Tibial artery (tissue), 4 donors: ENCODE measurements around the gene S100A10.

Experiments used
- DNase-seq, 2 donors: peaks; one replicate each; pipeline ENCODE4 v3.0.0-alpha.2; 2019
- H3K27ac ChIP-seq, 2 donors: fragments of 200-600 bp; sonication (generic) in 1 of 2; 1 replicate in 1 of 2; 2 replicates in 1 of 2; pipeline ENCODE4 v1.5.1; 2018 to 2019; ENCODE audit warnings: mild to moderate bottlenecking in 1 of 2
- H3K27me3 ChIP-seq, 2 donors: fragments of 200-600 bp; sonication (generic) in 1 of 2; one replicate each; pipeline versions ENCODE4 v1.5.1 to v1.6.0; 2016 to 2019
- H3K36me3 ChIP-seq, 3 donors: fragments of 200-600 bp; sonication (generic) in 2 of 3; one replicate each; pipeline ENCODE4 v1.5.1; 2016 to 2019; ENCODE audit warnings: mild to moderate bottlenecking in 2 of 3
- H3K4me1 ChIP-seq, 4 donors: fragments of 200-600 bp; sonication (generic) in 2 of 4; 1 replicate in 3 of 4; 2 replicates in 1 of 4; pipeline ENCODE4 v1.5.1; 2016 to 2019
- H3K4me3 ChIP-seq, 2 donors: fragments of 200-600 bp; sonication (generic) in 1 of 2; 1 replicate in 1 of 2; 2 replicates in 1 of 2; pipeline ENCODE4 v1.5.1; 2018 to 2019; ENCODE audit warnings: mild to moderate bottlenecking in 2 of 2
- H3K9me3 ChIP-seq, 3 donors: fragments of 200-600 bp; sonication (generic) in 1 of 3; one replicate each; pipeline ENCODE4 v1.5.1; 2016 to 2019
- intact Hi-C: fragments of 100-400 bp; cut with DNase I; formaldehyde crosslinking; loops from one replicate; pipeline ENCODE4 v1.15.0; 2023; ENCODE audit warnings: low total_unique reads
- TF ChIP-seq, protein P1 (sequence below), 2 experiments: fragments of 200-600 bp in 1 of 2; fragments of 450-650 bp in 1 of 2; IDR thresholded peaks; one replicate each; pipeline ENCODE4 v1.5.1; 2017 to 2019; ENCODE audit warnings: antibody characterized with exemption in 2 of 2, mild to moderate bottlenecking in 1 of 2, moderate library complexity in 1 of 2

S100A10 gene, protein sequence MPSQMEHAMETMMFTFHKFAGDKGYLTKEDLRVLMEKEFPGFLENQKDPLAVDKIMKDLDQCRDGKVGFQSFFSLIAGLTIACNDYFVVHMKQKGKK

DNA sequence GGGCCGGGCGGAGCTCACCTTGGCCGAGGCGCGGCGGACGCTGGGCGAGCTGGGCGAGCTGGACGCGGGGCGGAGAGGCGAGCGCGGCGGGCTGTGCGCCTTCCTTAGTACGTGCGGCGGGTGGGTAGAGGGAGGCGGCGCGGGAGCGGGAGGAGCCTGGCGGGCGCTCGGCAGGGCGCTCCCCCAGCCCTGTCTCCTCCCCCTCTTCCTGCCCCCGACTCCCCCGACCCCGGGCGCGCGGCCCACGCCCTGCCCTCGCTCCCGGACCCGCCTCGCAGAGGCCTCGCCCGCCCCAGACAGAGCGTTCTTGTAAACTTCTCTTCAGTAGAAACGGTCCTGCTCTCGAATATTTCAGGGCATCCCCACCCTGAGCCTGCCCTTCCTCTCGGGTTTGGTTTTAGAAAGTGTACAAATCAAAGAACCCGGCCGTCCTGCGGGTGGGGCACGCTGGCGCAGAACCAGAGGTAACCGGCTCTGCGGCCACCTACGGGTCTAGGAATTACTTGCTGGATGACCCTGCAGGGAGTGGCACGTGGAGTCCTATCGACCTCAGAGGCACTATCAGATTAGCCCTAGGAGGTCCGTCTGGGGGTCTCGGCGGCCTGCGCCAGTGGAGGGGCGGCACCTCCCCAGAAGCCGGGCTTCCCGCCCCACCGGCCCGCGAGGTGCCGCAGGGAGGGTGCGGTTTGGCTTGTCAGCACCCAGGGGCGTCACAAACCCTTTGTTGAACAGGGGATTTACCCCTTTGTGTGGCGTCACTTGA lies at the start of gene S100A10:
TSS of gene S100A10 (minus strand) at position 126 of the 763 bp plus-strand sequence. CDS start 7,629 bp downstream, outside the sequence.
- peak within 1 kb of the TSS; percentile 80 to 87 for H3K27ac ChIP-seq
- intact Hi-C loops = no loop called here
- DNase-seq = peak; percentile 72 to 87
- TF ChIP-seq, protein P1, sequence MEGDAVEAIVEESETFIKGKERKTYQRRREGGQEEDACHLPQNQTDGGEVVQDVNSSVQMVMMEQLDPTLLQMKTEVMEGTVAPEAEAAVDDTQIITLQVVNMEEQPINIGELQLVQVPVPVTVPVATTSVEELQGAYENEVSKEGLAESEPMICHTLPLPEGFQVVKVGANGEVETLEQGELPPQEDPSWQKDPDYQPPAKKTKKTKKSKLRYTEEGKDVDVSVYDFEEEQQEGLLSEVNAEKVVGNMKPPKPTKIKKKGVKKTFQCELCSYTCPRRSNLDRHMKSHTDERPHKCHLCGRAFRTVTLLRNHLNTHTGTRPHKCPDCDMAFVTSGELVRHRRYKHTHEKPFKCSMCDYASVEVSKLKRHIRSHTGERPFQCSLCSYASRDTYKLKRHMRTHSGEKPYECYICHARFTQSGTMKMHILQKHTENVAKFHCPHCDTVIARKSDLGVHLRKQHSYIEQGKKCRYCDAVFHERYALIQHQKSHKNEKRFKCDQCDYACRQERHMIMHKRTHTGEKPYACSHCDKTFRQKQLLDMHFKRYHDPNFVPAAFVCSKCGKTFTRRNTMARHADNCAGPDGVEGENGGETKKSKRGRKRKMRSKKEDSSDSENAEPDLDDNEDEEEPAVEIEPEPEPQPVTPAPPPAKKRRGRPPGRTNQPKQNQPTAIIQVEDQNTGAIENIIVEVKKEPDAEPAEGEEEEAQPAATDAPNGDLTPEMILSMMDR (IDR thresholded peaks at IDR 0.05) = no peak
- peaks cover 4 to 61% (median 43%) of the 10 kb centered on the region in 4 donors for H3K4me1 ChIP-seq
- peak within 1 kb of the TSS; percentile 67 to 83 for H3K4me3 ChIP-seq
- H3K27me3 ChIP-seq = no peaks in the 10 kb centered on the region
- H3K36me3 ChIP-seq = no peaks in the 10 kb centered on the region
- no peaks in the 10 kb centered on the region for H3K9me3 ChIP-seq

DNA sequence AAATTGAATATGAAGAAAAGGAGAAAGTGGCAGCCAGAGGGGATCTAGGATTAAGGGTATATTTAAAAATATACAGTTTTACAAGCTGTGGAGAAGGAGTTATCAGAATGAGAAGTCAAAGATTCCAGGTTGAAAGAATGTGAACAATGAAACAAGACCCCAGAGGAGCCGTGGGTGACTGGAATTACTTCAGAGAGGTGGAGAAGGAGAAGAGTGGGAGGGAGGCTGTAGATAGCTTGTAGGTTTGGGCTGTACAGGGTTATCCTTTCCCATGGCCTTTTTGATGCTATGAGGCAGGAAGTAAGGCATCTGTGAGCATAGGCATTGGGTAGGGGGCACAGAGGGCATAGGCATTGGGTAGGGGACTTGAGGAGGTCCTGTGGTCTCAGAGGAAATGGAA lies 48.4 kb upstream of the S100A10 start:
- Histone ChIP-seq H3K36me3 (no peaks in the 10 kb centered on the region), H3K4me1 (peaks cover 0 to 8% (median 3%) of the 10 kb centered on the region in 4 donors), H3K27ac (no peak overlapping the region), H3K4me3 (no peak overlapping the region), H3K27me3 (peaks cover 0 to 9% of the 10 kb centered on the region in 2 donors), H3K9me3 (no peaks in the 10 kb centered on the region)
- intact Hi-C loops = no loop called here
- TF ChIP-seq, protein P1 (IDR thresholded peaks at IDR 0.05) = no peak
- no peak for DNase-seq

DNA sequence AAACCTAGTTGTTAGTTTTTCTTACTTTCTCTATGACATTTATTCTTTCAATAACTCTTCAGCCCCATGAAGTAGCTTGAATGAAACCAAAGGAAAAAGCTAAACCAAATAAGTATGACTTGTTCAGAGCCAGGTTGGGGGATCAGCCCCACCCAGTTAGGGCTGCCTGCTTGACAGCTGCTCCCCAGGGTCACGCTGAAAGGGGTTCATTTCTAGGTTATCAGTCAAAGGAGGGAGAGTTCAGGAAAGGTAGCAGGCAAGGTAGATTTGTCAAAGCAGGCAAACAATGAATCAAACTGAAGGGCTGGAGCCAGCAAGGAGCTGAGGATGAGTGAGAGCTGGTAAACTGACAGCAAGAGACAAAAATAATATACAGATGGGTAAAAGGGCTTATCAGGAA lies 46.2 kb upstream of the S100A10 start:
- H3K36me3 ChIP-seq = no peaks in the 10 kb centered on the region
- H3K4me3 ChIP-seq = no peak overlapping the region
- intact Hi-C loops = no loop called here
- H3K9me3 ChIP-seq = no peaks in the 10 kb centered on the region
- peaks cover 0 to 9% of the 10 kb centered on the region in 2 donors for H3K27me3 ChIP-seq
- TF ChIP-seq, protein P1 (IDR thresholded peaks at IDR 0.05) = no peak
- no peak overlapping the region for H3K27ac ChIP-seq
- peaks cover 0 to 14% (median 5%) of the 10 kb centered on the region in 4 donors for H3K4me1 ChIP-seq
- no peak for DNase-seq

DNA sequence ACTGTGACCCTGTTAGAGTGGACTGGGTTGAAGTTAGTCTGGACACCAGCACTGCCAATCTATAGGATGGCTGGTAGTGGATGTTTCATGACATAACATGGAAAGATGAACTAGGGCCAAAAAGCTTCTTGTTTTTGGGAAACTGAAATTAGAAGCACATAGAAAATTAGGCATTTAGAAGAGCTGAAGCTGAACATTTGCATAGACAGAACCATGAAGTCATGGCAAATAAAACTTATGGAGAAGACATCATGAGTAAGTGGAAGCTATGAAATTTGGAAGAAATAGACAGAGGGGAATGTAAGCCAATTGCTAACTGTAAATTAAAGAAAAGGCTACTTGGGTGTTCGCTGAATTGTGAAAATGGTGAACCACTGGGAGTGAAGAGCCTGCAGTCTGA lies 45.8 kb upstream of the S100A10 start:
- intact Hi-C loops = no loop called here
- Histone ChIP-seq H3K4me3 (no peak overlapping the region), H3K27ac (no peak overlapping the region), H3K9me3 (no peaks in the 10 kb centered on the region), H3K4me1 (peaks cover 0 to 18% (median 9%) of the 10 kb centered on the region in 4 donors), H3K36me3 (no peaks in the 10 kb centered on the region), H3K27me3 (peaks cover 0 to 9% of the 10 kb centered on the region in 2 donors)
- DNase-seq = no peak
- TF ChIP-seq, protein P1 (IDR thresholded peaks at IDR 0.05) = no peak

DNA sequence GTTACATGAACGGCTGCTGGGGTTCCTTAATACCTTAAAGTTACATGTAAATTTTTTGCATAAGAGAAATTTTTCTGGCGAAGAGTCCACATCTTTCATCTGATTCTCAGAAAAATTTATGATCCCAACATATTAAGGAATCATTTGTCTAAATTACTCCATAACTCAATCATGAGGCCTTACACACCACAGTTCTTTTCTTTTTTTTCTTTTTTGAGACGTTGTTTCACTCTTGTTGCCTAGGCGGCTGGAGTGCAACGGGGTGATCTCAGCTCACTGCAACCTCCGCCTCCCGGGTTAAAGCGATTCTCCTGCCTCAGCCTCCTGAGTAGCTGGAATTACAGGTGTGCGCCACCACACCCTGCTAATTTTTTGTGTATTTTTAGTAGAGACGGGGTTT lies 45.2 kb upstream of the S100A10 start:
- Histone ChIP-seq H3K4me1 (peaks cover 0 to 24% (median 14%) of the 10 kb centered on the region in 4 donors), H3K27me3 (peaks cover 0 to 9% of the 10 kb centered on the region in 2 donors), H3K9me3 (no peaks in the 10 kb centered on the region), H3K4me3 (no peak overlapping the region), H3K36me3 (peaks cover 0 to 2% (median 0%) of the 10 kb centered on the region in 3 donors), H3K27ac (no peak overlapping the region)
- DNase-seq = no peak
- intact Hi-C loops = no loop called here
- TF ChIP-seq, protein P1 (IDR thresholded peaks at IDR 0.05) = no peak
